HG03378 (cell line): ENCODE data around the gene C14orf39.

Experiments
- ATAC-seq: cut with Tn5 transposase; IDR thresholded peaks from one replicate; pipeline ENCODE4 v1.9.1; 2021; ENCODE audit warnings: mild to moderate bottlenecking, moderate library complexity; ENCODE audit not compliant: unreplicated experiment

The C14orf39 gene

GRCh38 chr14:60485598-60486251 lies at the start of gene C14orf39:
TSS of gene C14orf39 (minus strand) at chr14:60486063. CDS start at chr14:60485078, 985 bp downstream.
- ATAC-seq: no peak

- ATAC-seq: no peak
Observed at GRCh38 chr14:60532442-60532841, 46.6 kb upstream of the C14orf39 start.

- no peak for ATAC-seq
Observed at GRCh38 chr14:60515511-60516289, 29.8 kb upstream of the C14orf39 start.

GRCh38 chr14:60514741-60515491 lies 29.1 kb upstream of the C14orf39 start:
- no peak for ATAC-seq

- ATAC-seq: no peak
Observed at GRCh38 chr14:60514378-60514740, 28.5 kb upstream of the C14orf39 start.

GRCh38 chr14:60512973-60513571 lies 27.2 kb upstream of the C14orf39 start:
- no peak for ATAC-seq

- no peak for ATAC-seq
Observed at GRCh38 chr14:60512126-60512525, 26.3 kb upstream of the C14orf39 start.

GRCh38 chr14:60510951-60511599 lies 25.2 kb upstream of the C14orf39 start:
- ATAC-seq: no peak

DNA sequence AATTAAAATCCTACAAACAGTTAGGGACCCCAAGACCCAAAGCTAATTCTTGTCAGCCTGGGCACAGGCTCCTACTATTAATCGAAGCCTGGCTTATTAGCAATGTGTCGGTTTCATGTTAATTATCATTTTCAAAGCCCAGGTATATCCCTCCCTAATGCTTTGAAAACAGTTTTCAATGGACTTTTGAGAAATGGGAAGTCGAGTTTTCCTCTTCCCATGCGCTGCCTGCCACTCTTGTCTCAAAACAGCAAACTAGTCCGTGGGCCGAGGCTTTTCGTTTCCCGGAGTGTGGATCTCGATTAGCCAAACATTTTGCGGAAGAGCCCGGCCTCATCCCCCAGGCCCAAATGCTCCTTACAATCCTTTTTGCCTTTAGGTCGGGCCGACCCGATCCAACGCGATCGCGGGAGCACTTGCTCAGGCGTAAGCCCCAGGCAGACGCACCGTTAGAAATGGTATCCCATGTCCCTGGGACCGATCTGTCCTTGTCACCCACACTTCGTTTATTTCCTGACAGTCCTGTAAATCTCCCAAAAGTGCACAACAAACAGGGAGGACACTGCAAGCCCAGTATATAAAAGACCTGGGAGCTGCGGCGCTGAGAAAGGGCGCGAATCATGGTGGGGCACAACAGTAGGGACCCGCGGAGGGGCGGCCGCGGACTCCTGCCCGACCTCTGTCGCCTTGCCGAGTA lies 24.5 kb upstream of the C14orf39 start:
- ATAC-seq: no peak

DNA sequence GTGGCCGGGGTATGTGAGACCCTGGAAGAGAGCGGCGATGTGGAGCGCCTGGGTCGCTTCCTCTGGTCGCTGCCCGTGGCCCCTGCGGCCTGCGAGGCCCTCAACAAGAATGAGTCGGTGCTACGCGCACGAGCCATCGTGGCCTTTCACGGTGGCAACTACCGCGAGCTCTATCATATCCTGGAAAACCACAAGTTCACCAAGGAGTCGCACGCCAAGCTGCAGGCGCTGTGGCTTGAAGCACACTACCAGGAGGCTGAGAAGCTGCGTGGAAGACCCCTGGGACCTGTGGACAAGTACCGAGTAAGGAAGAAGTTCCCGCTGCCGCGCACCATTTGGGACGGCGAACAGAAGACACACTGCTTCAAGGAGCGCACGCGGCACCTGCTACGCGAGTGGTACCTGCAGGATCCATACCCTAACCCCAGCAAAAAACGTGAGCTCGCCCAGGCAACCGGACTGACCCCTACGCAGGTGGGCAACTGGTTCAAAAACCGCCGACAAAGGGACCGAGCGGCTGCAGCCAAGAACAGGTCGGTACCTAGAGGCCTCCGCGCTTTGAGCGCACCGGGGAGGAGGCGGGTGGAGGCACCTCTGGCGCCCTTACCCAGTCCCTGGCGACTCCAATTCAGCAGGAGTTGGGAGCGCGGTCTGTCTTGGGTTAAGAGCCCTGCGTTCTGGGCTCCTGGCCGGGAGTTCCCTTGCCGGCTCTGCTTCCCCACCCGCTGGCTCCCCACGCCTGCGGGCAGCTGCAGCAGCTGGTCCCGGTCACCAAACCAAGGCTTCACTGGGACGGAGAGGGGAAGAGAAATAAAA lies 23.8 kb upstream of the C14orf39 start:
- no peak for ATAC-seq

DNA sequence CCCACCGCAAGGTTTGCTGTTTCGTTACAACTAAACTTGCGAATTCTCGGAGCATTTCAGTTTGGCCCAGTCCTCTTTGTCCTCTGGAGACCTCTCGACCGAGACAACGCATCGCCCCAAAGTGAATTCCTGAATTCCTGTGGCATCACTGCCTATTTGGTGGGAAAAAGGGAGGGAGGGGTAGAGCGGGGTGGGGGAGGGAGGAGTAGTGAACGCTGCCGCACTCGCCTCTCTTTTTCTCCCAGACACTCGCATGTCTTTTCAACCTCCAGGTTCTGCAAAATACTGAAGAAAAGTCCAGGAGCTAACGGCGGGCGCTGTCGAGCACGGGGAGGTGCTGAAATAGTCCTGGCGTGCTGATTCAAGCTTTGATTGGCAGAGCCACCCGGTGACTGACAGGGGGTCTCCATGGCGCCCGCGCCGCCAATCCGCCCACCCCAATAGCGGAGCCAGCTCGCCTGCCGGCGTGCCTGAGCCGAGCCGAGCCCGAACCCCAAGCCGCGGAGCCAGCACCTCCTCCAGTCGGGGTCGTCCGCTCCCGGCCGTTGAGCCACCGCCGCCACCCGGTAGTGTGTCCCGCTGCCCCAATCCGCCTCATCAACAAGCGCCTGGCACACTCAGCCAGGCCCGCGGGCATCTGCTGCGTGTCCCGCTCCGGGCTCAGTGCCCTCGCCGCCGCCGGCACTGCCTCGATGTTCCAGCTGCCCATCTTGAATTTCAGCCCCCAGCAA lies 23.0 kb upstream of the C14orf39 start, which contains the start of gene SIX6:
Gene SIX6 (plus strand): TSS at position 440 of the 731 bp plus-strand sequence. CDS start 253 bp downstream, at position 693.
- no peak for ATAC-seq

DNA sequence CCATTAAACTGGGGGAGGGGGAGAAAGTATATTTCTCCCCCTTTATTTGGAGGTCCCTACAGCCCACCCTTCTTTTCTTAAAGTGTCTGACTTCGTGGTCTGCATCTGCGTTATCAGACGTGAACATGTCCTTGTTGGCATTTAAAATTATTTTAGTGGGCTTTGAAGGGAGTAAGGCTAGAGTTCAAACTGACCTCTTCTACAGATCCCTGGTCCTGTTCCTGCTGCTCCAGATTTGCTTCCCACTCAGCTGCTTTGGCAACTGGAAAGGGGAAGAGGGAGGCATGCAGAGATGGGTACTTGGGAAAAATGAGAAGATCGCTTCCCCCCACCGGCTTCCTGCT lies 22.5 kb upstream of the C14orf39 start:
- no peak for ATAC-seq

- no peak for ATAC-seq
Observed at GRCh38 chr14:60506985-60507829, 21.3 kb upstream of the C14orf39 start.

DNA sequence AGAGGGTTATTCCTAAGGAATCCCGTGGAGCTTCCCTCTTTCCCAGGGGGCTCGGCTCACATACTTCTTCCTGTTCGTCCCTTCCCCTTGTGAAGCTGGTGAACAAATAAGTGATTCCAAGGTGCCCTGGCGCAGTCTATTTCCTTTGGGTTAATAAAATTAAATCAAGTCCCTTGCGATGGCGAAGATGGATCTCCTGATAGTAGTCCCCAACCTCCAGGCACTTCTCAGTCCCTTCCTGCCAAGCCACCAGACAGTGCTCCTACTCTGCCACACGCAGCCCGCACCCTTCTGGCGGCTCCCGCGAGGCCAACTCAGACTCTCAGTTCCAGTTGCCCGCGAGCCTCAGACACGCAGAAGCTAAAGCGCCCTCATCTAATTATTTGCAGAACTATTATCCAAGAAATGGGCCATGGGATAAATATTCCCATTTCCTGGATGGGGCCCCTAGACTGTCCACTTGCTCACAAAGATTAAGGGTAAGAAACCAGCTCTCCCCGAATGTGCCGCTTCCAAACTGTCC lies 20.7 kb upstream of the C14orf39 start:
- no peak for ATAC-seq

DNA sequence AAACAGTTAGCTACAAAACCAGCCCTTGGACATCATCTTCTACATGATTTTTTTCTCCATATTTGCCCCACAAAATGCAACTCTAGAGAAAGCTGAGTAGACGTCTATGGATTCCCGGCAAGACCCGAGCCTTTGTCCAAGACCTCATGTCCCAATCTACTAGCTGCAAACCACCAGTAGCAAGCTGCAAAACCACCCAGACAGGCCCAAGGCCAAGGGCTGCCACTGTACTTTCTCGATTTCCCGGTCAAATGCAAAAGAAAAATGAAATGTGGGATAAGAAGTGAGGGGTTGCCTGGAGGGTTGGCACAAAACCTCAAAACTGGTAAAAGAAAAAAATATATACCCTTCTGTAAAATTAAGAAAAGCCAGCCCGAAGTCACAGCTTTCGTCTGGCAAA lies 20.1 kb upstream of the C14orf39 start:
- no peak for ATAC-seq

GRCh38 chr14:60505448-60505847 lies 19.6 kb upstream of the C14orf39 start:
- no peak for ATAC-seq

GRCh38 chr14:60502541-60502940 lies 16.7 kb upstream of the C14orf39 start:
- no peak for ATAC-seq

DNA sequence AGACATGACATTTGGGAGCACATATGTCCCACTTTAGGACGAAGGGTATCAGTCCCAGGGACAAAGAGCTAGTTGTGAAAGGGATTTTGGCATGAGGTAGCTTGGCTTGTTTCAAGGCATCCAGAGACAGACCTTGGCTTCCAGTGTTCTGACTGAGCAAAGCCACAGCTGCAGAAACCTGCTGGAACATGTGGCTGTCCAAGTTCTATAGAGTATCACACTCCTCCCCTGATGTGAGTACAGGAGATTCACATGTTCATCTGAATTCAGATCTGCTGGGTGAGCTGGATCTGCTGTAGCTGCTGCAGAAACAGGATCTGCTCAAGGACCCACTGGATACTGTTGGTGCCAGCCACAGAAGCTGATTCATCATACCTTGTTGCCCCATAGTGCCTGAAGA lies 10.1 kb upstream of the C14orf39 start:
- ATAC-seq: no peak
